HG02840 (cell line): ENCODE data around the gene MFN2.

Experiments used
- ATAC-seq: cut with Tn5 transposase; IDR thresholded peaks from one replicate; pipeline ENCODE4 v1.9.1; 2021; ENCODE audit warnings: mild to moderate bottlenecking, moderate library complexity, moderate number of reproducible peaks; ENCODE audit not compliant: unreplicated experiment, low FRiP score

Gene MFN2

GRCh38 chr1:11957897-11958296, 22.3 kb upstream of the MFN2 start:
- ATAC-seq, result no peak

DNA sequence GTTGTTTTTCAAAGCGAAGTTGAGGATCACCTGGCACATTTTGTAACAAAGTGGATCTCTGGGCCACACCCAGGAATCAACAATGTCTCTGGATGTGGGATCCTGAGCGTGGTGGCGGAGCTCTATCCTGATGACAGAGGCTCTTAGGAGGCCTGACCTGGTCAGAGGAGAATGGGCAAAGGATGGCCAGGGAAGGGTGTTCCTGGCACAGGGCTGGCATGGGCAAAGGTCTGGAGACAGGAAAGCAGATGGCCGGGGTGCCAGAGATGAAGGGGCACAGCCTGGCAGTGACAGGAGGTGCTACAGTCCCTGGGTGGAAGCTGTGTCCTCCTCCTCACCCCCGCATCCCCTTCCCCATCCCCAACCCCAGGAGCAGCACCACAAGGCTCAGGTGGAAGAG, 20.0 kb upstream of the MFN2 start:
- ATAC-seq, result no peak

DNA sequence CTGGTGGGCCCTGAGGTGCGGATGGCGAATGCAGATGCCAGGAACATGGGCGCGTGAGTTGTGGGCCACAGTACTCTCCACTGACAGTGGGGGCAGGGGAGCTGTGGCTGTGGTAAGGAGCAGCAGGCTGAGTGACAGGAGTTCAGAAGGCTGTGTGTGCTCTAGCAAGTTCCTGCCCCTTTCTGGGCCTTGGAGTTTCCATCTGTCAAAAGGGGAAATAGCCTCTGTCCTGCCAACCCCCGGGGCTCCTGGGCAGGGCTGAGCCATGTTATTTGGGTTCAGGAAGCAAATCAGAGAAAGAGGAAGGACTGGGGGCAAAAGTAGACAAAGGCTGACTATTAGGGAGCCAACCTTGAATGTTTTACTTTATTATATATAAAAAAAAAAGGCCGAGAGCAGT, 19.5 kb upstream of the MFN2 start:
- ATAC-seq, result no peak

GRCh38 chr1:11961230-11961629, 19.0 kb upstream of the MFN2 start:
- ATAC-seq, result no peak

DNA sequence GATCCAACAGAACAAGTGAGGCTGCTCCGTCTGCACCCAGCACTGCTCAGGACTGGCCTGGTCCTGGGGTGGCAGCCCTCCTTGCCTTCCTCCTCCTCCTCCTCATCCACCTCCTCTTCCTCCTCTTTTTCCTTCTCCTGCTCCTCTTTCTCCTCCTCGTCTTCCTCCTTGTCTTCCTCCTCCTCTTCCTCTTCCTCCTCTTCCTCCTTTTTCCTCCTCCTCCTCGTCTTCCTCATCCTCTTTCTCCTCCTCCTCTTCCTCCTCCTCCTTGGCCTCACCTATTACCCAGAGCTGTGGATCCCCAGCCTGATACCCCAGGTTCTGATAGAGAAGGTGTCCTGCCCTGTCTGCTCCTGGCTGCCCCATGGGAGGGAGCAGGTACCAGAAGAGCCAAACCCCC, 16.6 kb upstream of the MFN2 start:
- ATAC-seq, result no peak

DNA sequence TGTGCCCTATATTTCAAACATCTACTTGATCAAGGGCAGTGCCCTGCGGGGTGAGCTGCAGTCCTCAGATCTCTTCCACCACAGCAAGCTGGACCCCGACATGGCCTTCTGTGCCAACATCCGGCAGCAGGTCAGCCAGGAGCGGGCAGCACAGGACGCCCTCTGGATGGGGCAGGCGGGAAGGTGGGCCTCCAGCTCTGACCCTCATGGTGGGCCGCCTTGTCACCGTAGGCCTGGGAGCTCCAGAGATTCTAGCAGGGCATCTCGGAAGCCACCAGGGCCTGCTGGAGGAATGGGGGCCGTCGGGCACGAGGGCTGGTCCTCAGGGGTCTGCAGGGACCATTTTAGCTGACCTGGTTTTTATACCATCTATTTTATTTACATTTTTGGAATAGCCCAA, 15.6 kb upstream of the MFN2 start:
- no peak for ATAC-seq

DNA sequence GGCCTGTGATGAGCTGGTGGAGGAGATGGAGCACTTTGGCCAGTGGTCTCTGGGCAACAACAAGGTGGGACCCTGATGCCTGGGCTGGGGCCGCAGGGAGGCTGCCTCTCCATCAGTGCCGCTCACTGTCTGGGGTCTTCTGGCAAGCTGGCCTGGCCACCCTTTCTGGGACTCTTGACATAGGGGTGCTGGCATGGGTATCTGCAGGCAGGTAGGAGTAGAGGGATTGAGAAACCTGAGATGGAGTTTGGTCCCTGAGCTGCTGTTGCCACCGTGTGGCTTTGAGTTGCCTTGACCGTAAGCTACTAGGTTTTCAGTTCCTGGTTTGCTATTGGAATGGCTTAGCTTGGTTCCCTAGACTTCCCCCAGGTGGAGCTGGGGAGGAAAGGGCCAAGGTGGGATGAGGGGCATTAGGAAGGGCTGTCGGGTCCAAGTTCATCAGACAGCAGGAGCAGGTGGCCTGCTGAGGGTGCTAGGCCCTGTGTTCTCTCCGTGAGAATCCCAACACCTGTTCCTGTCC, 13.2 kb upstream of the MFN2 start:
- ATAC-seq, result no peak

- no peak for ATAC-seq
These were observed 9.6 kb upstream of the MFN2 start for GRCh38 chr1:11970441-11971185.

DNA sequence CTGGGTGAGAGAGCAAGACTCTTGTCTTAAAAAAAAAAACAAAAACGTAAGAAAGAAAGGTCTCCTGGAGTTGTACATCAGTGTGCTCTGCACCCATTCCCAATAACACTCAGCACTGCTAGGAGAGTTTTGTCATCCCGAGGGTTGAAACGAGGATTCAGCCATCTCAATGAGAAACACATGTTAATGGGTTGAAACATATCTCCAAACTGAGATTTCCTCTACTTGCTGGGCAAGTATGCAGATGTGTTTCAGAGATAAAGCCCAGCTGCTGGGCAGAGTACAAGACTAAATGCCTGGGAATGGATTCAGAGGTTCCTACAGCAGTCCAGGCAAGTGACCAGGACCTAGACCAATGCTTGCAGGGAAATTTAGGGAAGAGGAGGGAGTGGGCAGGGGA, 2.6 kb upstream of the MFN2 start:
- ATAC-seq, result no peak

DNA sequence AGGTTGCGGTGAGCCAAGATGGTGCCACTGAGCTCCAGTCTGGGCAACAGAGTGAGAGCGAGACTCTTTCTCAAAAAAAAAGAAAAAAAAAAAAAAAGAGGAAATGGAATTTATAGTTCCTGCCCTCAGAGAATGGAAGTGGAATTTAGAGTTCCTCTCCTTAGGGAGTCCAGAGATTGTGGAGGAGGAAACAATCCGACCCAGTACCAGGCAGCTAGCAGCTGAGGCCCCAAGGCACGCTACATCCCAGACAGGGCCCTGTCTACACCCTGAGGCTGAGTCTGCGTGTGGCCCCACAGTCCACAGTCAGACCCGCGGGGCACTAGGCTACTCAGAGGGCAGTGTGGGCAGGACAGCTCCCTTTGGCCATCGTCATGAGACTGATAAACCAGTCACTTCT, 1.9 kb upstream of the MFN2 start:
- no peak for ATAC-seq

GRCh38 chr1:11979028-11979850, 1.0 kb upstream of the MFN2 start:
- no peak for ATAC-seq

- ATAC-seq, result no peak
These were observed 380 bp downstream of the MFN2 start for GRCh38 chr1:11980676-11980972.

GRCh38 chr1:11981378-11982009, 1.2 kb downstream of the MFN2 start:
- ATAC-seq, result no peak

DNA sequence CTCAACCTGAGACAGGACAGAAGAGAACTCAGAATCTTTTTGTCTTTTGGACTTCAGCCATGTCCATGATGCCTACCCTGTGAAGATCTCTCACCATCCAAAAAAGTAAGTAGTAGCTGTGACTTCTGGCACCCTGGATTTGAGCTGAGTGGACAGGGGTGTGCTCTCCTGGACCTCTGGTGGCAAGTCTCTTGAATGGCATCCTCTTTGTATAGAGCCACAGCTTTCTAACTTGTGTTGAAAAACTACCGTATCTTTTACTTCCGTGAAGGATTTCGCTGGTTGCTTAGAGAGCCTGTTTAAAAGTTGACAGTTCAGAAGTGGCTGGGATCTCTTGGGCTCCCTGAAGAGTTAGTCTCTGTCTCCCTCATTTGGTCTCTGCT, 1.8 kb downstream of the MFN2 start:
- ATAC-seq, result no peak

DNA sequence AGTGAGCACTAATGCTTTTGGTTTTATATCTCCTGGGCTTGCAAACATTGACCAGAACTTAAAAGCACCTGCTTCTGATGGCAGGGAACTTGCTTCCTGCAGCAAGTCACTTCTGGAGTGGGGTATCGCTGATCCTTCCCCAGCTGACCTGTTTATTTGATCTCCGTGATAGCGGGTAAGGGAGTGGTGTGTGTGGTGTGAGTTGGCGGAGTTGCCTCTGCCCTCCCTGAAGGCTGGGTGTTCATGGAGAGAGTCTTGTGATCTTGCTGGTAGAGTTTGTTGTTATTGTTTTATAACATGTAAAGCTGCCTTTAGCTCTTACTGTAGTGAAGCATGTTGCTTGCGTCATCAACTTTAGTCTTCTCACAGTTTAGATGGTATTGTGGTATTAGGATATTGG, 3.9 kb downstream of the MFN2 start:
- no peak for ATAC-seq

GRCh38 chr1:11984576-11984975, 4.3 kb downstream of the MFN2 start:
- ATAC-seq, result no peak

- ATAC-seq, result no peak
These were observed 4.9 kb downstream of the MFN2 start for GRCh38 chr1:11985171-11985570.

GRCh38 chr1:11985851-11986250, 5.6 kb downstream of the MFN2 start:
- no peak for ATAC-seq

- ATAC-seq, result no peak
These were observed 9.4 kb downstream of the MFN2 start for GRCh38 chr1:11989669-11990068.

- no peak for ATAC-seq
These were observed 10.2 kb downstream of the MFN2 start for GRCh38 chr1:11990303-11991032.
